ENCODE measurements around the gene RRAS2. TPM values are rescaled to one million over a fixed set of nuclear protein-coding genes. Genes with fewer than 3 reads are reported as not detected.

Gene RRAS2
- total and polyA plus RNA-seq, 7 donors: 15.5 to 48.5 (median 31.1) TPM

- Histone ChIP-seq H3K36me3 (no peaks in the 10 kb centered on the region), H3K4me3 (no peak overlapping the region), H3K27me3 (no peaks in the 10 kb centered on the region), H3K27ac (no peak overlapping the region), H3K4me1 (peaks cover 0 to 13% (median 0%) of the 10 kb centered on the region in 4 donors), H3K9me3 (no peaks in the 10 kb centered on the region)
- intact Hi-C loops (cut with DNase I): no loop called here
- TF ChIP-seq POLR2A (IDR thresholded peaks at IDR 0.05): no peak
- no peak for TF ChIP-seq EP300 (IDR thresholded peaks at IDR 0.05)
- no peak for TF ChIP-seq POLR2AphosphoS5 (IDR thresholded peaks at IDR 0.05)
- TF ChIP-seq CTCF (IDR thresholded peaks at IDR 0.05): no peak
- no peak for DNase-seq
Observed at GRCh38 chr11:14366936-14367335, 8.0 kb upstream of the RRAS2 start.

- Histone ChIP-seq H3K36me3 (no peaks in the 10 kb centered on the region), H3K4me1 (peaks cover 0 to 13% (median 2%) of the 10 kb centered on the region in 4 donors), H3K27me3 (no peaks in the 10 kb centered on the region), H3K4me3 (no peak overlapping the region), H3K27ac (peak overlapping the region in 3 of 4 donors; percentile 42 to 51 (median 47)), H3K9me3 (no peaks in the 10 kb centered on the region)
- 96 to 97% methylated on average over 5 of the region's 5 CpGs for WGBS, 2 donors
- TF ChIP-seq POLR2A (IDR thresholded peaks at IDR 0.05) (no peak), EP300 (IDR thresholded peaks at IDR 0.05) (no peak), POLR2AphosphoS5 (IDR thresholded peaks at IDR 0.05) (no peak), CTCF (IDR thresholded peaks at IDR 0.05) (no peak)
- intact Hi-C loops (cut with DNase I): no loop called here
- no peak for DNase-seq
Observed at GRCh38 chr11:14364322-14364721, 5.3 kb upstream of the RRAS2 start.

- Histone ChIP-seq H3K27me3 (no peaks in the 10 kb centered on the region), H3K4me3 (no peak overlapping the region), H3K27ac (no peak overlapping the region), H3K9me3 (no peaks in the 10 kb centered on the region), H3K4me1 (peaks cover 0 to 15% (median 5%) of the 10 kb centered on the region in 4 donors), H3K36me3 (no peaks in the 10 kb centered on the region)
- TF ChIP-seq POLR2A (IDR thresholded peaks at IDR 0.05) (no peak), POLR2AphosphoS5 (IDR thresholded peaks at IDR 0.05) (no peak), CTCF (IDR thresholded peaks at IDR 0.05) (no peak), EP300 (IDR thresholded peaks at IDR 0.05) (no peak)
- WGBS, 2 donors: 92 to 95% methylated on average over 3 of the region's 3 CpGs
- intact Hi-C loops (cut with DNase I): no loop called here
- DNase-seq: no peak
Observed at GRCh38 chr11:14362611-14363010, 3.6 kb upstream of the RRAS2 start.

GRCh38 chr11:14361951-14362350 is 3.0 kb upstream of the RRAS2 start:
- Histone ChIP-seq H3K4me1 (peaks cover 0 to 21% (median 11%) of the 10 kb centered on the region in 4 donors), H3K9me3 (no peaks in the 10 kb centered on the region), H3K27me3 (no peaks in the 10 kb centered on the region), H3K4me3 (no peak overlapping the region), H3K36me3 (no peaks in the 10 kb centered on the region), H3K27ac (no peak overlapping the region)
- intact Hi-C loops (cut with DNase I): no loop called here
- TF ChIP-seq EP300 (IDR thresholded peaks at IDR 0.05): no peak
- DNase-seq: no peak

GRCh38 chr11:14360976-14361375 is 2.0 kb upstream of the RRAS2 start:
- Histone ChIP-seq H3K4me1 (peaks cover 0 to 21% (median 18%) of the 10 kb centered on the region in 4 donors), H3K4me3 (no peak overlapping the region), H3K9me3 (no peaks in the 10 kb centered on the region), H3K36me3 (no peaks in the 10 kb centered on the region), H3K27ac (no peak overlapping the region), H3K27me3 (no peaks in the 10 kb centered on the region)
- TF ChIP-seq EP300 (IDR thresholded peaks at IDR 0.05) (no peak), POLR2A (IDR thresholded peaks at IDR 0.05) (no peak), CTCF (IDR thresholded peaks at IDR 0.05) (no peak), POLR2AphosphoS5 (IDR thresholded peaks at IDR 0.05) (no peak)
- intact Hi-C loops (cut with DNase I): no loop called here
- WGBS, 2 donors: 95% methylated on average over 17 of the region's 17 CpGs
- DNase-seq: no peak
